ENCODE data around the gene GGACT. TPM values are rescaled to one million over a fixed set of nuclear protein-coding genes. Genes with fewer than 3 reads are reported as not detected.

The GGACT gene
- total RNA-seq, 1 experiment from 2014 or later = 2.5 TPM

- intact Hi-C loops (cut with micrococcal nuclease; ENCODE audit: unreplicated experiment) (no loop called here), in situ Hi-C loops (cut with HindIII; ENCODE audit: low pct_unique_long_range_greater_than_20kb, low sequenced_read_pairs) (no loop called here)
- Histone ChIP-seq H3K36me3 (ENCODE audit: control insufficient read depth, insufficient read depth, low read length) (no peaks in the 10 kb centered on the region), H3K4me1 (ENCODE audit: control insufficient read depth, insufficient read depth, low read length) (no peaks in the 10 kb centered on the region), H3K27me3 (ENCODE audit: control insufficient read depth, insufficient read depth, low read length) (no peaks in the 10 kb centered on the region), H3K4me3 (ENCODE audit: low read depth in 2 of 2, low read length in 2 of 2) (no peak overlapping the region), H3K9me3 (ENCODE audit: control insufficient read depth, insufficient read depth, low read depth, low read length) (no peaks in the 10 kb centered on the region), H3K27ac (ENCODE audit: low read length) (no peak overlapping the region)
- DNase-seq (ENCODE audit: low read depth, low spot score) = no peak
- TF ChIP-seq CTCF (IDR thresholded peaks at IDR 0.05) = no peak
- TF ChIP-seq TCF7L2 (IDR thresholded peaks at IDR 0.05; ENCODE audit: low read depth, low read length) = no peak
- TF ChIP-seq POLR2AphosphoS5 (IDR thresholded peaks at IDR 0.05; ENCODE audit: low read depth, low read length) = no peak
- TF ChIP-seq, protein P1, sequence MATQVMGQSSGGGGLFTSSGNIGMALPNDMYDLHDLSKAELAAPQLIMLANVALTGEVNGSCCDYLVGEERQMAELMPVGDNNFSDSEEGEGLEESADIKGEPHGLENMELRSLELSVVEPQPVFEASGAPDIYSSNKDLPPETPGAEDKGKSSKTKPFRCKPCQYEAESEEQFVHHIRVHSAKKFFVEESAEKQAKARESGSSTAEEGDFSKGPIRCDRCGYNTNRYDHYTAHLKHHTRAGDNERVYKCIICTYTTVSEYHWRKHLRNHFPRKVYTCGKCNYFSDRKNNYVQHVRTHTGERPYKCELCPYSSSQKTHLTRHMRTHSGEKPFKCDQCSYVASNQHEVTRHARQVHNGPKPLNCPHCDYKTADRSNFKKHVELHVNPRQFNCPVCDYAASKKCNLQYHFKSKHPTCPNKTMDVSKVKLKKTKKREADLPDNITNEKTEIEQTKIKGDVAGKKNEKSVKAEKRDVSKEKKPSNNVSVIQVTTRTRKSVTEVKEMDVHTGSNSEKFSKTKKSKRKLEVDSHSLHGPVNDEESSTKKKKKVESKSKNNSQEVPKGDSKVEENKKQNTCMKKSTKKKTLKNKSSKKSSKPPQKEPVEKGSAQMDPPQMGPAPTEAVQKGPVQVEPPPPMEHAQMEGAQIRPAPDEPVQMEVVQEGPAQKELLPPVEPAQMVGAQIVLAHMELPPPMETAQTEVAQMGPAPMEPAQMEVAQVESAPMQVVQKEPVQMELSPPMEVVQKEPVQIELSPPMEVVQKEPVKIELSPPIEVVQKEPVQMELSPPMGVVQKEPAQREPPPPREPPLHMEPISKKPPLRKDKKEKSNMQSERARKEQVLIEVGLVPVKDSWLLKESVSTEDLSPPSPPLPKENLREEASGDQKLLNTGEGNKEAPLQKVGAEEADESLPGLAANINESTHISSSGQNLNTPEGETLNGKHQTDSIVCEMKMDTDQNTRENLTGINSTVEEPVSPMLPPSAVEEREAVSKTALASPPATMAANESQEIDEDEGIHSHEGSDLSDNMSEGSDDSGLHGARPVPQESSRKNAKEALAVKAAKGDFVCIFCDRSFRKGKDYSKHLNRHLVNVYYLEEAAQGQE (IDR thresholded peaks at IDR 0.05; ENCODE audit: insufficient read depth in 1 of 2, low read depth in 2 of 2, low read length in 1 of 2) = no peak
- TF ChIP-seq SIN3A (IDR thresholded peaks at IDR 0.05; ENCODE audit: borderline replicate concordance, insufficient read depth, low read depth, low read length) = no peak
- POLR2A ChIA-PET = no interaction called here
- ATAC-seq = no peak
- CTCF ChIA-PET = no interaction called here
- no TSS peak for BruUV-seq (replicated peaks)
Measured at GRCh38 chr13:100610391-100611347, 22.1 kb upstream of the GGACT start.

DNA sequence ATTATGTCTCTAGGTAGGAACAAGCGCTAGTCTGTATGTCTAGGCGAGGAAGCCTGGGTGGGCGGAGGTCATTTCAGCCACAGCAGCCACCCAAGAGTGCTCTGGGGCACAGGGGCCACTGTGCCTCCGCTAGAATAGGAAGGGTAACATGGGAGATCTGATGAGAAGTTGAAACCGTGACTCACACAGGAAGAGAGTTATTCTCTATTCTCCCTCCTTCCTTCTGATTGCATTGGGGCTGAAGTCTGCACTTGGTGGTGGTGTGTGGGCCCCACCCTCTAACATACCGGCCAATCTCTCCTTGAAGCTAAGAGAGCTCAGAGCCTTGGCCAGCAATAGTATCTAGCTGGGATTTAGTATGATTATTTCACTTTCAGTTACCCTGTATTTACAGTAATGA is 20.3 kb upstream of the GGACT start:
- Histone ChIP-seq H3K9me3 (ENCODE audit: control insufficient read depth, insufficient read depth, low read depth, low read length) (no peaks in the 10 kb centered on the region), H3K4me1 (ENCODE audit: control insufficient read depth, insufficient read depth, low read length) (no peaks in the 10 kb centered on the region), H3K4me3 (ENCODE audit: low read depth in 2 of 2, low read length in 2 of 2) (no peak overlapping the region), H3K36me3 (ENCODE audit: control insufficient read depth, insufficient read depth, low read length) (no peaks in the 10 kb centered on the region), H3K27me3 (ENCODE audit: control insufficient read depth, insufficient read depth, low read length) (no peaks in the 10 kb centered on the region), H3K27ac (ENCODE audit: low read length) (no peak overlapping the region)
- BruUV-seq (replicated peaks) = no TSS peak
- intact Hi-C loops (cut with micrococcal nuclease; ENCODE audit: unreplicated experiment) = no loop called here
- ChIA-PET POLR2A (no interaction called here), CTCF (no interaction called here)
- no peak for ATAC-seq
- DNase-seq (ENCODE audit: low read depth, low spot score) = no peak
- TF ChIP-seq SIN3A (IDR thresholded peaks at IDR 0.05; ENCODE audit: borderline replicate concordance, insufficient read depth, low read depth, low read length) (no peak), CTCF (IDR thresholded peaks at IDR 0.05) (no peak), POLR2AphosphoS5 (IDR thresholded peaks at IDR 0.05; ENCODE audit: low read depth, low read length) (no peak), TCF7L2 (IDR thresholded peaks at IDR 0.05; ENCODE audit: low read depth, low read length) (no peak)
- TF ChIP-seq, protein P1 (IDR thresholded peaks at IDR 0.05; ENCODE audit: insufficient read depth in 1 of 2, low read depth in 2 of 2, low read length in 1 of 2) = no peak
- in situ Hi-C loops (cut with HindIII; ENCODE audit: low pct_unique_long_range_greater_than_20kb, low sequenced_read_pairs) = no loop called here

All from Panc1 (cell line).